Measurements from ENCODE around the gene CACNA1D.

Gene CACNA1D

GRCh38 chr3:53844262-53845102, 350.1 kb downstream of the CACNA1D start:
- no peak for TF ChIP-seq CTCF (IDR thresholded peaks at IDR 0.05; ENCODE audit: insufficient read depth, missing control alignments)
- DNase-seq (ENCODE audit: insufficient read length, low spot score) (no peak), FAIRE-seq (no peak)

GRCh38 chr3:53845103-53845880, 350.9 kb downstream of the CACNA1D start:
- no peak for DNase-seq (ENCODE audit: insufficient read length, low spot score)
- TF ChIP-seq CTCF (IDR thresholded peaks at IDR 0.05; ENCODE audit: insufficient read depth, missing control alignments) = no peak
- FAIRE-seq = no peak

GRCh38 chr3:53845881-53846133, 351.4 kb downstream of the CACNA1D start:
- FAIRE-seq (no peak), DNase-seq (ENCODE audit: insufficient read length, low spot score) (no peak)
- no peak for TF ChIP-seq CTCF (IDR thresholded peaks at IDR 0.05; ENCODE audit: insufficient read depth, missing control alignments)

GRCh38 chr3:53846134-53846850, 351.9 kb downstream of the CACNA1D start, which contains the start of the genes CHDH and IL17RB:
Gene CHDH, minus strand, starts transcription at chr3:53846419. Its CDS starts 22,411 bp downstream, at chr3:53824008.
Gene IL17RB, plus strand, starts transcription at chr3:53846568. Its CDS starts 21 bp downstream, at chr3:53846589.
- no peak for DNase-seq (ENCODE audit: insufficient read length, low spot score)
- no peak for FAIRE-seq
- TF ChIP-seq CTCF (IDR thresholded peaks at IDR 0.05; ENCODE audit: insufficient read depth, missing control alignments) = no peak

GRCh38 chr3:53846851-53847155, 352.4 kb downstream of the CACNA1D start:
- FAIRE-seq = no peak

GRCh38 chr3:53849916-53850315, 355.5 kb downstream of the CACNA1D start:
- TF ChIP-seq CTCF (IDR thresholded peaks at IDR 0.05; ENCODE audit: insufficient read depth, missing control alignments) = no peak
- FAIRE-seq = no peak
- no peak for DNase-seq (ENCODE audit: insufficient read length, low spot score)

More at GRCh38 chr3:53846851-53847155, 352.4 kb downstream of the CACNA1D start:
- no peak for TF ChIP-seq CTCF (IDR thresholded peaks at IDR 0.05; ENCODE audit: insufficient read depth, missing control alignments)
- DNase-seq (ENCODE audit: insufficient read length, low spot score) = no peak

All from D721Med (cell line).